ENCODE results near the gene BHLHA15.

GRCh38 chr7:98251601-98252424 is 40.6 kb downstream of the BHLHA15 start, which contains the start of gene TECPR1:
- TF ChIP-seq POLR2A (IDR thresholded peaks at IDR 0.05; ENCODE audit: low read length) (peak; percentile 60), GATA1 (IDR thresholded peaks at IDR 0.05; ENCODE audit: low read depth, low read length) (no peak)
